Esophagus muscularis mucosa (tissue), 4 donors: ENCODE data around the gene PHGDH.

Source experiments
- EP300 ChIP-seq: sonication (generic); formaldehyde crosslinking; IDR thresholded peaks from one replicate; pipeline ENCODE4 v1.6.1; 2017; ENCODE audit warnings: antibody characterized with exemption
- POLR2A ChIP-seq: fragments of 450-650 bp; IDR thresholded peaks from one replicate; pipeline ENCODE4 v1.6.1; 2017; ENCODE audit warnings: antibody characterized with exemption, moderate library complexity, mild to moderate bottlenecking, low read depth
- POLR2AphosphoS5 ChIP-seq, 2 donors: sonication (generic); formaldehyde crosslinking; IDR thresholded peaks; one replicate each; pipeline ENCODE4 v1.6.1; 2017; ENCODE audit warnings: antibody characterized with exemption in 2 of 2
- TF ChIP-seq, protein P1 (sequence below), 3 experiments: fragments of 200-600 bp in 2 of 3; fragments of 450-650 bp in 1 of 3; sonication (generic) in 2 of 3; IDR thresholded peaks; one replicate each; pipeline ENCODE4 v1.5.1; 2017 to 2019; ENCODE audit warnings: antibody characterized with exemption in 3 of 3, mild to moderate bottlenecking in 2 of 3, moderate library complexity in 1 of 3

DNA sequence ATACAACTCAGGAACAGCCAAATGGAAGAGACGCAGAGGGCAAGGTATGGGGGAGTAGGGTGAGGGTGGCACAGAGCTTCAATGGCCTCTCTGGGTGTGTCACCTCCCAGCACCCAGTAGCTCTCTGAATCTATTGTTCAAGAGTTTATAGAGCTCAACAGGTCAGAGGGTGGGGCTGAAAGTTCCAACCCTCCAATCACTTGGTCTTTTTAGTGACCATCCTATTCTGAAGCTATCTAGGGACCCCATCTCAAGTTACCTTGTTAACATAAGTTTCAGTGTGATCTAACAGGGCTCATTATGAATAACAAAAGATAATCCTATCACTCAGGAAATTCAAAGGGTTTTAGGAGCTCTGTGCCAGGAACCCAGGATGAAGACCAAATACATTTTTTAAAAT is 32.5 kb upstream of the PHGDH start:
- no peak for TF ChIP-seq POLR2AphosphoS5 (IDR thresholded peaks at IDR 0.05)
- TF ChIP-seq, protein P1, sequence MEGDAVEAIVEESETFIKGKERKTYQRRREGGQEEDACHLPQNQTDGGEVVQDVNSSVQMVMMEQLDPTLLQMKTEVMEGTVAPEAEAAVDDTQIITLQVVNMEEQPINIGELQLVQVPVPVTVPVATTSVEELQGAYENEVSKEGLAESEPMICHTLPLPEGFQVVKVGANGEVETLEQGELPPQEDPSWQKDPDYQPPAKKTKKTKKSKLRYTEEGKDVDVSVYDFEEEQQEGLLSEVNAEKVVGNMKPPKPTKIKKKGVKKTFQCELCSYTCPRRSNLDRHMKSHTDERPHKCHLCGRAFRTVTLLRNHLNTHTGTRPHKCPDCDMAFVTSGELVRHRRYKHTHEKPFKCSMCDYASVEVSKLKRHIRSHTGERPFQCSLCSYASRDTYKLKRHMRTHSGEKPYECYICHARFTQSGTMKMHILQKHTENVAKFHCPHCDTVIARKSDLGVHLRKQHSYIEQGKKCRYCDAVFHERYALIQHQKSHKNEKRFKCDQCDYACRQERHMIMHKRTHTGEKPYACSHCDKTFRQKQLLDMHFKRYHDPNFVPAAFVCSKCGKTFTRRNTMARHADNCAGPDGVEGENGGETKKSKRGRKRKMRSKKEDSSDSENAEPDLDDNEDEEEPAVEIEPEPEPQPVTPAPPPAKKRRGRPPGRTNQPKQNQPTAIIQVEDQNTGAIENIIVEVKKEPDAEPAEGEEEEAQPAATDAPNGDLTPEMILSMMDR (IDR thresholded peaks at IDR 0.05) = no peak
- no peak for TF ChIP-seq POLR2A
- no peak for TF ChIP-seq EP300
